ENCODE results near the gene TLE5.
"Not testable (repeated sequence)": the region's sequence is repeated elsewhere in the genome, so short reads cannot be mapped to it uniquely, and the experiment has no call there.

The TLE5 gene

GRCh38 chr19:3025549-3025886 is 36.8 kb downstream of the TLE5 start:
- no peak for DNase-seq (ENCODE audit: low read depth)

DNA sequence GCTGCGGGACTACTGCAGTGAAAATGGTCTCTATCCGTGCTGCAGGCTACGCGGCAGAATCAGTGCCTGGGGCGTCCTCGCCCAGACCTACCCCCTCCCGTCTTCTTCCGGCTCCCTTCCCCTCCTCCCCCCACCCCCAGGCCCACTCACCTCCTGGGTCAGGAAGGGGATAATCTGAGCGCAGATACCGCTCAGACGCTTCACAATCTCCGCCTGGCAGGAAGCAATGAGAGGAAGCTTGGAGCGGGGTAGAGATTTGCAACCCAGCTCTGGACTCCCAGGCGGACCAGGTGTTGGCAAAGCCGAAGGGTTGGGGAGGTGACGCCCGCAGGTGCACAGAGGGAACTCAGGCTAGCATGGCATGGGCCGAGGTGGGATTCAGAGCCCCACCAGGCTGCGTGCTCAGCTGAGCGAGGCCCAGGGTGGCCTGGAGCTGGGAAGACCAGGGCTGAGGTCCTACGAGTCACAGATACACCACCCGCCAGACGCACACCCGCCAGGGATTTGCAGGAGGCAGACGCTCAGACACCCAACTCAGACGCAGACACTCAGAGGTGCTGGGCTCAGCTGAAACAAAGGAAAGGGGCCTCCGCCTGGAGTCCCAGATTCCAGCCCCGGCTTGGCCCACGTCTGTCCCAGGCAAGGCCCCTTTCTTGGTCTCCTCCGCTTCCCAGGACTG is 37.3 kb downstream of the TLE5 start:
- DNase-seq (ENCODE audit: low read depth): no peak

GRCh38 chr19:3024509-3024869 is 37.8 kb downstream of the TLE5 start:
- no peak for DNase-seq (ENCODE audit: low read depth)

DNA sequence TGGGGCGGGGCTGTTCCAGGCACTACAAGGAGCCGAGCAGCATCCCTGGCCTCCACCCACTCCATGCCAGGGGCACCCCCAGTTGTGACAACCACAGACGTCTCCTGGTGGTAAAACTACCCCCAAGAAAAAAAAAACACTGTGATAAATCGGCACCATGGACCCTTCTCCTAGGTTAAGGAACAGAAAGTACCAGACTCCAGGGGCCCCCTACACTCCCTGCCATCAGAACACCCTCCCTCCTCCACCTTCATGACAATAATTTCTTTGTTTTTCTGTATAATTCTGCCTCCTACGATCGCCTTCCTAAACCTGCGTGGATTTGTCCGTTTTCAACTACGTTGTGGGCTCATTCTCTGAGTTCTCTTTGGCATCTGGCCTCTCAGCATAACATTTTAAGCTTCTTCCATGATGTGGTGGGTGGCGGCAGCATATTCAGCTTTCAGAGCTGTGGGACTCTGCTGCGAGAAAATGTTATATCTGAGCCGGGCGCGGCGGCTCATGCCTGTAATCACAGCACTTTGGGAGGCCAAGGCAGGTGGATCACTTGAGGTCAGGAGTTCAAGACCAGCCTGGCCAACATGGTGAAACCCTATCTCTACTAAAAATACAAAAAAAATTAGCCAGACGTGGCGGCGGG is 41.9 kb downstream of the TLE5 start:
- no peak for DNase-seq (ENCODE audit: low read depth)

DNA sequence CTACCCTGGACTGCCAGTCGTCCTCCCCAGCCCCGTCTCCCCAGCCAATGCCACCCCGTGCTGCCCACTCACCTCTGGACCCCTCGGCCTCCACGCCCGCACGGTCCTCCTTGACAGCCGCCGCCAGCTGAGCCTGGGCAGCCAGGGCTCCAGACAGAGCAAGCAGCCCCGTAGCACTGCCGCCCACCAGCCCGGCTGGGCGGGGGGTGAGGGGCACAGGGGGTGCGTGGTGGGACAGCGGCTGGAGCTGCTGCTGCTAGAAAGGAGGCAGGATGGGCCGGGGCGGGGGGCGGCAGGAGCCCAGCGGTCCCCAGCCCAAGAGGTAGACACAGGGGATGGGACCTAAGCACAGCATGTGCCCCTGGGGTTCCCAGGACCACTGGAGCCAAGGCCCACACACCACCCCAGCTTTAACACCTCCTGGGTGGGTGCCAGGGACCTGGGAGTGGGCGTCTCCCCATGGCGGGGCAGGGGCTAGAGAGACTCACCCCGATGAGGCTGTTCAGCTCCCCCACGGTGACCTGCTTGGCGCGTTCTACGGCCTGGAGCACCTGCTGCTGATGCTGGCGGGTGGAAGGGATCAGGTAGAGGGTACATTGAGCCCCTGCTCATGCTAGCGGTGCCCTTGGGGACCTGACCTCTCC is 43.0 kb downstream of the TLE5 start:
- DNase-seq (ENCODE audit: low read depth): no peak

DNA sequence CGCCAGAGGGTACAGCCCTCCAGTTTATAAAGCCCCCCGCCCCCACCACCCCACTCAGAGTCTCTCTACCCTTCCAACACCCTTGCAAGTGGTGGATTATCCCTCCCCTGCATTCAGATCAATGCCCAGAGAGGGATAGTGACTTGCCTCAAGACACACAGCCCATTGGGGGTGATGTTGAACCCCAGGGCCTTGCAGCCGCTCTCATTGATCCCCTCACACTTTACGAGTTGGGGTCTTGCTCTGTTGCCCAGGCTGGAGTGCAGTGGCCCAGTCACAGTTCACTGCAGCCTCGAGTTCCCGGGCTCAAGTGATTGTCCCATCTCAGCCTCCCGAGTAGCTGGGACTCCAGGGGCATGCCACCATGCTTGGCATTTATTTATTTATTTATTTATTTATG is 44.4 kb downstream of the TLE5 start:
- no peak for DNase-seq (ENCODE audit: low read depth)

GRCh38 chr19:3015126-3016057 is 46.9 kb downstream of the TLE5 start:
- DNase-seq (ENCODE audit: low read depth): no peak

GRCh38 chr19:3014135-3014534 is 48.2 kb downstream of the TLE5 start:
- no peak for DNase-seq (ENCODE audit: low read depth)

- DNase-seq (ENCODE audit: low read depth): no peak
Measured at GRCh38 chr19:3013263-3013725, 49.0 kb downstream of the TLE5 start.

- DNase-seq (ENCODE audit: low read depth): no peak
Measured at GRCh38 chr19:3012621-3013262, 49.6 kb downstream of the TLE5 start.

DNA sequence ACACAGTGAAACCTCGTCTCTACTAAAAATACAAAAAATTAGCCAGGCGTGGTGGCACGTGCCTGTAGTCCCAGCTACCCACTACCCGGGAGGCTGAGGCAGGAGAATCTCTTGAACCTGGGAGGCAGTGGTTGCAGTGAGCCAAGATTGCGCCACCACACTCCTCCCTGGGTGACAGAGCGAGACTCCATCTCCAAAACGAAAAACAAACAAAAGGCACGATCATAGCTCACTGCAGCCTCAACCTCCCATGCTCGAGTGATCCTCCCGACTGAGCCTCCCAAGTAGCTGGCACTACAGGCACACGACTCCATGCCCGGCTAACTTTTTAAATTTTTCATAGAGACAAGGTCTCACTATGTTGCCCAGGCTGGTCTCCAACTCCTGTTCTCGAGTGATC is 50.2 kb downstream of the TLE5 start:
- not testable (repeated sequence) for DNase-seq (ENCODE audit: low read depth)

- DNase-seq (ENCODE audit: low read depth): no peak
Measured at GRCh38 chr19:3010871-3011270, 51.4 kb downstream of the TLE5 start.

GRCh38 chr19:3008994-3009393 is 53.3 kb downstream of the TLE5 start:
- DNase-seq (ENCODE audit: low read depth): no peak

DNA sequence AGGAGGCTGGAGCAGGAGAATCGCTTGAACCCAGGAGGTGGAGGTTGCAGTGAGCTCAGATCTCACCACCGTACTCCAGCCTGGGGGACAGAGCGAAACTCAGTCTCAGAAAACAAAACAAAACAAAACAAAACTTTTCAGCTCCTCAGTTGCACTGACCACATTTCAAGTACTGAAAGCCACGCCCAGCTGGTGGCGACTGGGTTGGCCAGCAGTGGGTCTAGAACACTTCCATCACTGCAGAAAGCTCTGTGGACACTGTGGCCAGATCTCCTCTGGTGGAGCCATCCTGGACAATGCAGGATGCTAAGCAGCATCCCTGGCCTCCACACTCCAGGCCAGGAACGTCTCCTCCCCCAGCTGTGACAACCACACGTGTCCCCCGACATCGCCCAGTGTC is 54.3 kb downstream of the TLE5 start:
- DNase-seq (ENCODE audit: low read depth): no peak

DNA sequence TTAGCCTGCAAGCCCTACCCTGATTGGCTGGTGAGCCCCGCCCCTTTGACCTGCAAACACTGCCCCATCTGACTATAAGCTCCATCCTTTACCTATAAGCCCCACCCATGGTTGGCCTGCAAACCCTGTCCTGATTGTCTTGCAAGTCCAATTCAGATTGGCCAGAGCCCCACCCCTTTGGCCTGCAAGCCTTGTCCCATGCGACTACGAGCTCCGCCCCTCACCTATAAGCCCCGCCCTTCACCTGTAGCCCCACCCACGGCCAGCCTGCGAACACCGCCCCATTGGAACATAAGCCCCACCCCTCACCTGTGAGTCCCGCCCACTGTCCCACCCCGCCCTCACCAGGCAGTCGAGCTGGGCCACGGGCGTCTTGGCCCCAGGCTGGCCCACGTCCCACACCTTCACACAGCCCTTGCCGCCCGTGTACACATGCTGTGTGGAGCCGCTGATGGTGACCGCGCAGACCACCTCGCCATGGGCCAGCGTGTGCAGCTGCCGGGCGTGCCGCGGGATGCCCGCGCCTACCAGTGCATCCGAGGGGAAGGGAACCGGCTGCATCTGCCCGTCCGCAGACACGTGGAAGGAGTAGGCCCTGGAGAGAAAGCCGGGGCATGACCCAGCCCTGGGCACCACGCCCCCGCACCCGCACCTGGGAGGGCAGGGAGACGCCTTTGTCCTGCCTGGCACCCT is 56.1 kb downstream of the TLE5 start:
- no peak for DNase-seq (ENCODE audit: low read depth)

DNA sequence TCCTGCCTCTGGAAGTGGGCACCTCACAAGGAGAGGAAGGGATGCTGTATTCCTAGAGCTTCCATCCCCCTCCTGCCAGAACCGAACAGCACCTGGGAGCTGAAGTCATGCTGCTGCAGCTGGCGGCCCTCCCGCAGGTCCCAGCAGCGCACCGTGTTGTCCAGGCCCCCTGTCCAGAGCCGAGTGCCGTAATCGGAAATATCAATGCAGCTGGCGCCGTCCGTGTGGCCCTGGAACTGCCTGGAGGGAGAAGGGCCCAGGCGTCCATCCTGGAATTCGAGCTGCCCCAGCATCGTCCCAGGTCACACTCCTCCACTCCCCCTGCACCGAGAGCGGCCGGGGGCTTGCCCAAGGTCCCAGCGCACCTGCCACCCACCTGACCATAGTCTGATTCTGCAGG is 57.0 kb downstream of the TLE5 start:
- no peak for DNase-seq (ENCODE audit: low read depth)

- DNase-seq (ENCODE audit: low read depth): no peak
Measured at GRCh38 chr19:3004522-3004921, 57.8 kb downstream of the TLE5 start.

DNA sequence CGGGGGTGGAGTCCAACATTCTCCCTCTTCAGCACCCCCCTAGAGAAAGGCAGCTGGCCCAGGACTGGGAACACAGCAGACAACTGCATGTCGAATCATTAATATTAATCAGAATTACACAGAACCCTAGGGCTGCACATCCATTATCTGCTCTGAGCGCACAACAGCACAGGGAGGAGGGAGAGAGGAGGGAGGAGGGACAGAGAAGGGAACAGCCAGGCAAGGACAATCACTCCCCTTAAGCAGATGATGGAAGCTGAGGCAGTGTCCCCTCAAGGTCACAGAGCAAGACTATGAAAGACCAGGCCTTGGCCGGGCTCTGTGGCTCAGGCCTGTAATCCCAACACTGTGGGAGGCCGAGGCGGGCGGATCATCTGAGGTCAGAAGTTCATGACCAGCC is 59.2 kb downstream of the TLE5 start:
- DNase-seq (ENCODE audit: low read depth): no peak

Measured in CMK (cell line).